H9 (cell line): ENCODE results near the gene SLC1A6. TPM values are rescaled to one million over a fixed set of nuclear protein-coding genes. Genes with fewer than 3 reads are reported as not detected.

Experiments used
- DNase-seq: peaks from one replicate; pipeline ENCODE4 v3.0.0-alpha.2; 2017
- H2AFZ ChIP-seq: one replicate; pipeline ENCODE4 v1.6.1; 2013; ENCODE audit warnings: mild to moderate bottlenecking, low read length, control low read depth, moderate library complexity
- H2AK5ac ChIP-seq: 2 replicates; pipeline ENCODE4 v1.6.1; 2013; ENCODE audit warnings: low read length, control low read depth, mixed read lengths; ENCODE audit not compliant: insufficient read length
- H2BK120ac ChIP-seq: one replicate; pipeline ENCODE4 v1.6.1; 2013; ENCODE audit warnings: low read depth, mild to moderate bottlenecking, low read length, control low read depth, inconsistent platforms; ENCODE audit not compliant: poor library complexity, severe bottlenecking
- H2BK12ac ChIP-seq: 2 replicates; pipeline ENCODE4 v1.6.1; 2013; ENCODE audit warnings: low read length, control low read depth, mixed read lengths, low read depth; ENCODE audit not compliant: insufficient read length
- H2BK15ac ChIP-seq: 2 replicates; pipeline ENCODE4 v1.6.1; 2013; ENCODE audit warnings: low read depth, low read length, control low read depth
- H2BK20ac ChIP-seq: one replicate; pipeline ENCODE4 v1.6.1; 2013; ENCODE audit warnings: low read depth, mild to moderate bottlenecking, low read length, control low read depth, inconsistent platforms; ENCODE audit not compliant: poor library complexity, severe bottlenecking
- H2BK5ac ChIP-seq: 2 replicates; pipeline ENCODE4 v1.6.1; 2013; ENCODE audit warnings: low read length, control low read depth, mixed read lengths; ENCODE audit not compliant: insufficient read length
- H3K14ac ChIP-seq: 2 replicates; pipeline ENCODE4 v1.6.1; 2013; ENCODE audit warnings: low read length, control low read depth; ENCODE audit not compliant: insufficient read depth
- H3K18ac ChIP-seq: 2 replicates; pipeline ENCODE4 v1.6.1; 2013; ENCODE audit warnings: low read depth, mild to moderate bottlenecking, mixed read lengths, low read length, control low read depth; ENCODE audit not compliant: insufficient read length
- H3K23ac ChIP-seq: 2 replicates; pipeline ENCODE4 v1.6.1; 2013; ENCODE audit warnings: low read length, control low read depth, mixed read lengths, low read depth; ENCODE audit not compliant: insufficient read length
- H3K23me2 ChIP-seq: 2 replicates; pipeline ENCODE4 v1.6.1; 2013; ENCODE audit warnings: low read depth, mild to moderate bottlenecking, mixed read lengths, low read length, control low read depth; ENCODE audit not compliant: insufficient read length, poor library complexity, severe bottlenecking
- H3K27ac ChIP-seq: 2 replicates; pipeline ENCODE4 v1.5.1; 2013; ENCODE audit warnings: low read length, control low read depth, mixed read lengths, low read depth; ENCODE audit not compliant: insufficient read length
- H3K27me3 ChIP-seq: 2 replicates; pipeline ENCODE4 v1.6.1; 2013; ENCODE audit warnings: low read length, control low read depth, inconsistent platforms; ENCODE audit not compliant: insufficient read depth
- H3K4ac ChIP-seq: 2 replicates; pipeline ENCODE4 v1.6.1; 2013; ENCODE audit warnings: low read depth, mild to moderate bottlenecking, control low read depth, inconsistent platforms, low read length, moderate library complexity
- H3K4me1 ChIP-seq: 2 replicates; pipeline ENCODE4 v1.6.1; 2013; ENCODE audit warnings: low read length, control low read depth, inconsistent platforms; ENCODE audit not compliant: insufficient read depth
- H3K4me2 ChIP-seq: 2 replicates; pipeline ENCODE4 v1.6.1; 2013; ENCODE audit warnings: low read length, control low read depth, mixed read lengths; ENCODE audit not compliant: insufficient read length, insufficient read depth
- H3K56ac ChIP-seq: 2 replicates; pipeline ENCODE4 v1.6.1; 2013; ENCODE audit warnings: low read depth, mild to moderate bottlenecking, mixed read lengths, low read length, control low read depth; ENCODE audit not compliant: insufficient read length
- H3K79me1 ChIP-seq: 2 replicates; pipeline ENCODE4 v1.6.1; 2013; ENCODE audit warnings: low read depth, mild to moderate bottlenecking, moderate library complexity, low read length, control low read depth, inconsistent platforms; ENCODE audit not compliant: insufficient read depth, poor library complexity, severe bottlenecking
- H3K79me2 ChIP-seq: 2 replicates; pipeline ENCODE4 v1.6.1; 2013; ENCODE audit warnings: low read length, control low read depth, inconsistent platforms; ENCODE audit not compliant: insufficient read depth
- H3K9ac ChIP-seq: 2 replicates; pipeline ENCODE4 v1.6.1; 2013; ENCODE audit warnings: low read length, control low read depth, mixed read lengths; ENCODE audit not compliant: insufficient read length; ENCODE audit errors: extremely low read depth
- H3K9me3 ChIP-seq: one replicate; pipeline ENCODE4 v1.6.1; 2013; ENCODE audit warnings: low read depth, low read length, inconsistent platforms; ENCODE audit not compliant: control insufficient read depth
- H3T11ph ChIP-seq: one replicate; pipeline ENCODE4 v1.6.1; 2013; ENCODE audit warnings: mild to moderate bottlenecking, low read length, control low read depth, inconsistent platforms
- H4K20me1 ChIP-seq: one replicate; pipeline ENCODE4 v1.6.1; 2013; ENCODE audit not compliant: control insufficient read depth, insufficient read length, insufficient read depth
- H4K5ac ChIP-seq: 2 replicates; pipeline ENCODE4 v1.6.1; 2013; ENCODE audit warnings: low read depth, mild to moderate bottlenecking, mixed read lengths, low read length, control low read depth; ENCODE audit not compliant: insufficient read length
- H4K8ac ChIP-seq: replicated peaks from 2 replicates; pipeline ENCODE4 v1.6.1; 2013; ENCODE audit warnings: low read length, control low read depth, mixed read lengths, low read depth; ENCODE audit not compliant: insufficient read length
- H4K91ac ChIP-seq: 2 replicates; pipeline ENCODE4 v1.6.1; 2013; ENCODE audit warnings: low read depth, mild to moderate bottlenecking, moderate library complexity, mixed read lengths, low read length, control low read depth; ENCODE audit not compliant: insufficient read length
- H3K27ac Mint-ChIP-seq, 3 experiments: 2 replicates in 2 of 3; 3 replicates in 1 of 3; pipeline ENCODE4 v1.8.0; 2020 to 2021; ENCODE audit warnings: mixed read lengths in 3 of 3, mild to moderate bottlenecking in 1 of 3, moderate library complexity in 1 of 3
- H3K27me3 Mint-ChIP-seq: 2 replicates; pipeline ENCODE4 v1.8.0; 2021; ENCODE audit warnings: low read depth, mild to moderate bottlenecking, moderate library complexity, mixed read lengths
- H3K36me3 Mint-ChIP-seq, 3 experiments: 2 replicates in 2 of 3; 3 replicates in 1 of 3; pipeline ENCODE4 v1.8.0; 2020 to 2021; ENCODE audit warnings: low read depth in 3 of 3, mixed read lengths in 3 of 3; ENCODE audit not compliant: insufficient read depth in 1 of 3
- H3K4me1 Mint-ChIP-seq, 2 experiments: 2 replicates each; pipeline ENCODE4 v1.8.0; 2020; ENCODE audit warnings: mixed read lengths in 2 of 2
- H3K4me3 Mint-ChIP-seq, 2 experiments: 2 replicates in 1 of 2; 3 replicates in 1 of 2; pipeline ENCODE4 v1.8.0; 2020 to 2021; ENCODE audit warnings: mild to moderate bottlenecking in 2 of 2, mixed read lengths in 2 of 2, moderate library complexity in 1 of 2
- H3K9me3 Mint-ChIP-seq, 2 experiments: 2 replicates in 1 of 2; 3 replicates in 1 of 2; pipeline ENCODE4 v1.8.0; 2020; ENCODE audit warnings: mild to moderate bottlenecking in 2 of 2, mixed read lengths in 2 of 2, moderate library complexity in 1 of 2
- CTCF ChIP-seq: fragments of 200-600 bp; sonication (generic); conservative IDR thresholded peaks from 3 replicates; pipeline ENCODE4 v1.8.0; 2021; ENCODE audit warnings: antibody characterized with exemption, mild to moderate bottlenecking
- WGBS: extraction: QIAGEN DNeasy Blood & Tissue Kit; methylation state at CpG from one replicate; pipeline ENCODE4 v1.1.7; 2013; ENCODE audit warnings: missing lambda C conversion rate, low lambda C conversion rate, mixed read lengths; ENCODE audit not compliant: insufficient read length; ENCODE audit errors: extremely low coverage; 5-methylcytosine and 5-hydroxymethylcytosine counted together
- total RNA-seq: library from RNA; stranded (reverse); gene quantifications from 2 replicates; pipeline ENCODE4 v1.2.1, GENCODE V29; 2021

The SLC1A6 gene
- total RNA-seq, 1 experiment from 2014 or later, result 8.3 TPM

GRCh38 chr19:14950421-14950820 is 29.2 kb downstream of the SLC1A6 start:
- Histone ChIP-seq H3K4ac (no peak overlapping the region), H4K8ac (no peak overlapping the region), H3K23me2 (no peaks in the 10 kb centered on the region), H3K79me1 (no peaks in the 10 kb centered on the region), H2BK5ac (no peak overlapping the region), H3K14ac (no peak overlapping the region), H3T11ph (no peak overlapping the region), H4K91ac (no peak overlapping the region), H3K9ac (no peak overlapping the region), H2BK120ac (no peak overlapping the region), H3K4me2 (no peak overlapping the region), H2AK5ac (no peak overlapping the region), H2AFZ (no peak overlapping the region), H3K27ac (no peak overlapping the region), H2BK15ac (no peak overlapping the region), H3K27me3 (no peaks in the 10 kb centered on the region), H3K9me3 (no peaks in the 10 kb centered on the region), H3K4me1 (no peaks in the 10 kb centered on the region), H3K56ac (no peak overlapping the region), H3K79me2 (no peaks in the 10 kb centered on the region), H4K20me1 (no peaks in the 10 kb centered on the region), H4K5ac (no peak overlapping the region), H2BK12ac (no peak overlapping the region), H3K23ac (no peak overlapping the region), H3K18ac (no peak overlapping the region), H2BK20ac (no peak overlapping the region)
- peaks cover 2% of the 10 kb centered on the region; the same call in 1 of the 2 replicates for H3K27me3 Mint-ChIP-seq
- H3K27ac Mint-ChIP-seq, result no peak overlapping the region
- DNase-seq, result no peak
- H3K4me1 Mint-ChIP-seq, result no peaks in the 10 kb centered on the region
- TF ChIP-seq CTCF, result no peak
- no CpG with 5 or more reads among the region's 1 CpG for WGBS
- H3K4me3 Mint-ChIP-seq, result no peak overlapping the region
- H3K9me3 Mint-ChIP-seq, result peaks cover 46 to 86% of the 10 kb centered on the region in 2 experiments
- peaks cover 0 to 21% (median 3%) of the 10 kb centered on the region in 3 experiments; a peak in 3 of 7 replicates for H3K36me3 Mint-ChIP-seq
